Embryonic facial prominence (tissue), 1 donor: ENCODE results near the gene PTK6.
"Not testable (repeated sequence)": the region's sequence is repeated elsewhere in the genome, so short reads cannot be mapped to it uniquely, and the experiment has no call there.

Experiments
- DNase-seq: peaks from one replicate; pipeline ENCODE4 v3.0.0-alpha.2; 2016; ENCODE audit errors: extremely low spot score

PTK6 gene

GRCh38 chr20:63495167-63495720 is 41.9 kb downstream of the PTK6 start:
- DNase-seq = no peak

DNA sequence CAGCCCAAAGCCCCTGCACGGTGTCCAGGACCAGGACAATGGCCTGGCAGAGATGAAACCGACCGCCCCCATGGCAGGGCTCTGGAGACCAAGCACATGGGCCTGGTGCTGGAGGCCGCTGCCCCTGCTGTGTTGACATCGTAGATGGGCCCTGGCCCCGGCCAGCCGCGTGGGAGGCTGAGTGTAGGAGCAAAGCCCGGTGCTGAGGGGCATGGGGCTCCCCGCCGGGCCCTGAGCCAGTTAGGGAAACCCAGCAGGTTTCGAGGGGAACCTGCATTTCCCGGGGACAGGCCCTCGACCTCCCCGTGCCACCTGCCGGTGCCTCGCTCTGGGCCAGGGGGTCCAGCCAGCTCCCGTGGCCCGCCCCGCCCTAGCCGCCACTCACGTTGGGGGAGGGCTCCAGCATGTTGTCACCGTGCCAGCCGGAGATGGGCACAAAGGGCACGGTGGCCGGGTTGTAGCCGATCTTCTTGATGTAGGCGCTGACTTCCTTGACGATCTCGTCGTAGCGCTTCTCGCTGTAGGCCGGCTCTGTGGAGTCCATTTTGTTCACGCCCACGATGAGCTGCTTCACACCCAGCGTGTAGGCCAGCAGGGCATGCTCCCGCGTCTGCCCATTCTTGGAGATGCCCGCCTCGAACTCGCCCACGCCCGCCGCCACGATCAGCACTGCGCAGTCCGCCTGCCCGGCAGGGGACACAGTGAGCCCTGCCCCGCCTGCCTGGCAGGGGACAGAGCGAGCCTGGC is 42.6 kb downstream of the PTK6 start:
- DNase-seq = no peak

DNA sequence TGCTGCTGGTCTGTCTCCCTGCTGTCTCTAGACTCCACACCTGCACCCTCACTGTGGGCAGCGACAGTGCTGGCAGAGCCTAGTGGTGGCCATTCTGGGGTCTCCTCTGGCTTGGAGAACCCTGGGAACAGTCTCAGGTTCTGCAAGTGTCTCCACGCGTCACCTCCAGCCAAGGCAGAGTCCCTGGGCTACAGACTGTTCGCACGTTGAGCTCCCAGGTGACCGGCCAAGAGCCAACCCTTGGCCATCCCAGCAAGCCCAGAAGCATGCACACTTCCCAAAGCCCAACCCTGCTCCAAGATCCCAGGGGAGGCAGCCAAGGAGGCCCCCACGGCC is 43.1 kb downstream of the PTK6 start:
- no peak for DNase-seq

- DNase-seq = no peak
Measured at GRCh38 chr20:63493563-63494020, 43.6 kb downstream of the PTK6 start.

DNA sequence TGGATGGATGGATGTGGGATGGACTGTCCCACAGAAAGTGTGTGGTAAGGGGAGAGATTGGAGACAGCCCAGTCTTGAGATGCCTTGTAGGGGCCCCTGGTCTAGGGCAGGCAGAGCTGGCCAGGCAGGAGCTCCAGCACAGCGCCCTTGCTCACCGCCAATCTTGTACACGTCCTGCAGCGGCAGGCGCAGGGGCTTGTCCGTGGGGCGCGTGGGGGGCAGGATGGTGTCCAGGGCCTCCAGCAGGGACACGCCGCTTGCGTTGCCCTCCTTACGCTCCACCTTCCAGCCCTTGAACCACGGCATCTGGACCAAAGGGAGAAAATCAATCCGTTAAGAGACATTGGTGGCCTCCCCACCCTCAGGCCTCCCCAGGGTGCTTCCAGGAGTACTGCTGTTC is 44.2 kb downstream of the PTK6 start:
- no peak for DNase-seq

GRCh38 chr20:63492518-63492917 is 44.7 kb downstream of the PTK6 start:
- no peak for DNase-seq

DNA sequence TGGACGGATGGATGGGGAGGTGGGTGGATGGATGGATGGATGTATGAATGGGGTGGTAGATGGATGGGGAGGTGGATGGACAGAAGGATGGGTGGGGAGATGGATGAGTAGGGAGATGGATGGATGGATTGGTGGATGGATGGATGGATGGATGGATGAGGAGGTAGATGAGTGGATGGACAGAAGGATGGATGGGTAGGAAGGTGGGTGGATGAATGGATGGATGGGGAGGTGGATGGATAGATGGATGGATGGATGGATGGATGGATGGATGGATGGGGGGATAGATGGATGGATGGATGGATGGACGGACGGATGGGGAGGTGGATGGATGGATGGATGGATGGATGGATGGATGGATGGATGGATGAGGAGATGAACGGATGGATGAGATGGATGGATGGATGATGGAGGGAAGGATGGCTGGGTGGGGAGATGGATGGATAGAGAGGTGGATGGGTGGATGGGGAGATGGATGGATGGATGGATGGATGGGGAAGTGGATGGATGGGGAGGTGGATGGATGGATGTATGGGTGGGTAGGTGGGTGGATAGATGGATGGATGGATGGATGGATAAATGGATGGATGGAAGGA is 45.4 kb downstream of the PTK6 start:
- no peak for DNase-seq

DNA sequence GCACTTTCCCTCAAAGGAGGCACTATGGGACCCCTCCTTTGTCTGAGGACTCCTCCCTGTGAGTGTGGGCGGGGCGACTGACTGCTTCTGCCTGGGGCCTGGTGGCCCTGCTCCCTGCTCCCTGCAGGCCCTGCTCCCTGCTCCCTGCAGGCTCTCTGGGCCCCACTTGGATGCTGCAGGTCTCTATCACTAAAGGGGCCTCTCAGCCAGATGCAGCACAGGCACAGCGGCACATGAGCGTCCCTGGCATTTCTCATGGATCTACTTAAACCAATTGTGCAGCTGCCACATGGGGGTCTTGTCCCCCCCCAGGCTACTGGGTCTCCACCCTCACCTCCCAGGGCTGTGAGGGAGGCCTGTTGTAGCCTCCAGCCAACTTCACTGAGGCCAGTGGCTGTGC is 46.1 kb downstream of the PTK6 start:
- DNase-seq = no peak

DNA sequence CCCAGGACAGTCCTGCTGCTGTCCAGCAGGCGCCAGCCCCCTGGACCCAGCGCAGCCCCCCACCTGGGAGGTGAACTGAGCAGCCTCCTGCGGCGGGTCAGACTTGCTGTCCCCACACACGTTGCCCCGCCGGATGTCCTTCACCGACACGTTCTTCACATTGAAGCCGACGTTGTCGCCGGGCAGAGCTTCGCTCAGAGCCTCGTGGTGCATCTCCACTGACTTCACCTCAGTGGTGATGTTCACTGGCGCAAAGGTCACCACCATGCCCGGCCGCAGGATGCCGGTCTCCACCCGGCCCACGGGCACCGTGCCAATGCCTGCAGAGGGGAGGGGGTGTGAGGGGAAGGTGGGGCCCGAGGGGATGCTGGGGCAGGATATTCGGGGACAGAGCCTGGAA is 46.8 kb downstream of the PTK6 start:
- no peak for DNase-seq

- DNase-seq = no peak
Measured at GRCh38 chr20:63488315-63489251, 48.6 kb downstream of the PTK6 start.

DNA sequence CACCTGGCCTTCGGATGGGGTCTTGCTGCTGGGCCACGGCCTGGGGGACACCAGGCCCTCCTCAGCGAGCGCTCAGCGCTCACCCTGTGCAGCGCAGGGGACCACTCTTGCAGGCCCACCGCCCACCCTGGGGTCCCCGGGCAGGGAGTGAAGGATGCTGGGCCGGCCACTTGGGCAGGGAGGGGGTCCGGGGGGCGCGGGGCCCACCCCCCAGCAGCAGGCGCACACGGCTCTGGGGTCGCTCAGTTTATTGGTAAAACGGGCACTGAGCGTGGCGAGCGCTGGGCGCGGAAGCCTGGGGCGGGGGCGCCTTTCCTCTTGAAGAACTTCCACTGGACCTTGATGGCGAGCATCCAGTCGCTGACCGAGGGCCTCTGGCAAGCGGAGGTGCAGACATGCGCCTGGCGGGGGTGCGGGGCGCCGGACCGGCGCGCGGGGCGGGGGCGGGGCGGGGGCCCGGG is 49.4 kb downstream of the PTK6 start:
- no peak for DNase-seq

DNA sequence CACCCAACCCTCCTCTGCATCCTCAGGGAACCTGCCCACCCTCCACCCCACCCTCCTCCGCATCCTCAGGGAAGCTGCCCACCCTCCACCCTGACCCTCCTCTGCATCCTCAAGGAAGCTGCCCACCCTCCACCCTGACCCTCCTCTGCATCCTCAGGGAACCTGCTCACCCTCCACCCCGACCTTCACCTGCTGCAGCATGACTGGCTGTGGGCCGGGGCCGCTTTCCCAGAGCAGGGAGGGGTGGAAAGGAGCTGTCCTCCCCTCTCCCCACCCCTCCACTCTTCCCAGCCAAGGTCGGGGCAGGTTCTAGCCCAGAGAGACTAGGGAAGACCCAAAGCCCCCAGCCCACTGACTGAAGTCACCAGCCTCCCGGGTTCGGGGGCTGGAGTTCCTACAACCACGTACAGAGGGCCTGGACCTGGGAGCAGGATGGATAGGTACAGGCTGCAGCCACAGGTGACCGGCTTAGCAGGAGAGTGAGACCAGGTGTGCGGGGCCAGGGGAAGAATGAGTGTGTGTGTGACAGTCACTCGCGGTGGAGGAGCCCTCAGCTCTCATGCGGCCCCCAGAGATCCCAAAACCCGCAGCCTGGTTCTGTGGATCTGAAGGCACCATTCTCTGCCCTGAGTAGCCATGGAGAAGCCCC is 49.9 kb downstream of the PTK6 start:
- DNase-seq = no peak

GRCh38 chr20:63486300-63486855 is 50.8 kb downstream of the PTK6 start:
- DNase-seq = no peak

DNA sequence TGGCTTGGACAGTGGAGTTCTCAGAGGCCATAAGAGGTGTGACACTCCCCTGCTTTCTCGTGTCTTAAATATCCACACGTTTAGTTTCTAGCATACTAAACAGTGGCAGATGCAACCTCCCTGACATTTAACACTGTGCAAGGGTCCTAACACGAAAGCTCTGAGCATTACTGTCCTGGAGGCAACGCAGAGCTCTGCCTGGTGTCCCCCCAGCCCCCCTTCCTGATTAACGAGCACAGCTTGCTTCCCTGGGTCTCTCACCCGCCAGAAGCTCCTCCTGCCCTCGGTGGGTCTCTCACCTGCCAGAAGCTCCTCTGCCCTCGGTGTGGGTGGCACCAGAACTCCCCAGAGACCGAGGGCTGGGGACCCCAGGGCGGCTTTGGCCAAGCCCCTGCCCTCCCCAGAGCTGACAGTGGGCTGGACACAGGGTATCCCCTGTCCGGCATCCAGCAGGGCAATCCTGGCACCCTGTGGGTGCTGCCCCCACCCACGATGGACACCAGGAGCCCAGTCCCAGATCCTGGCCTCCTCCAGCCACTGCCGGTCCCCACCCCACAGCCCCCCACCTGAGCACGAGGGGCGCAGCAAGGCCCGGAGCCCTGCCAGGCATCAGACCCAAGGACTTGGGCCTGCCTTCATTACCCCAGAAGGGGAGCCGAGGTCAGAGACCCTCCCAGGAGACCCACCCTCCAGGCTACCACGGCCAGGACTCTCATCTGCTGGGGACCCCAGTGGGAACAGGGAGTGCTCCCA is 52.3 kb downstream of the PTK6 start:
- no peak for DNase-seq

DNA sequence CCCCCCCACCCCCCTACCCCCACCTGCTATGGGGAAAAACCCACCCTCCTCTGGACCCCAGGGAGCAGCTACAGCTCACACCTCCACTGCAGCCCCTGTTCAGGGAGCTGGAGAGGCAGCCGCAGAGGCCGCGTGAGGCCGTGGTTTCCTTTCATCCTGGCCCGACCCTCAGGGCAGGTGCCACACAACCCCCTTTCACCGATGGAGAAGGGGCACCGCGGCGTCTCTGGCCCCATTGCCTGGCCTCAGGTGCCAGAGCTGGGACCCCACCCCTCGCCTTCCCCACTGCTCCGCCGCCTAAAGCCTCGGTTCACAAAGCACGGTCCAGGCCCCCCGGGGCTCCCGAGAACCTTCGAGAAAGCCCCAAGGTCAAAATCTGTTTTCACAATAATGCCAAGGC is 52.9 kb downstream of the PTK6 start:
- DNase-seq = no peak

DNA sequence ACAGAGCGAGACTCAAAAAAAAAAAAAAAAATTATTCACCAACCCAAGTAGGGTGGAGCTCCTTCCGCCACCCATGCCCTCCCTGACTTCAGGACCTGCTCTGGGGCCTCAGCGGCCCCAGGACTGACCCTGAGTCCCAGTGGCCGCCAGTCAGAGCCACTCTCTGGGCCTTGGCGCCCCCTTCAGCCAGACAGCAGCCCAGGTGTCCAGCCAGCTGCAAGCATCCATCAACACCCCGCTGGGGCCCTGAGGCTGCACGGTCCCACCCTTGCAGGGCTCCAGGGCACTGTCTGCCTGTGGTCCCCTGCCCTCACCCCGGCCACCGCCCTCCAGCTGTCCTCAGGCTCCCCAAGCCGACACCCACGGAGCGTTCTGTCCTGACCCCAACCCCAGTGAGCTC is 53.3 kb downstream of the PTK6 start:
- DNase-seq = no peak

- no peak for DNase-seq
Measured at GRCh38 chr20:63482021-63482587, 55.1 kb downstream of the PTK6 start.

DNA sequence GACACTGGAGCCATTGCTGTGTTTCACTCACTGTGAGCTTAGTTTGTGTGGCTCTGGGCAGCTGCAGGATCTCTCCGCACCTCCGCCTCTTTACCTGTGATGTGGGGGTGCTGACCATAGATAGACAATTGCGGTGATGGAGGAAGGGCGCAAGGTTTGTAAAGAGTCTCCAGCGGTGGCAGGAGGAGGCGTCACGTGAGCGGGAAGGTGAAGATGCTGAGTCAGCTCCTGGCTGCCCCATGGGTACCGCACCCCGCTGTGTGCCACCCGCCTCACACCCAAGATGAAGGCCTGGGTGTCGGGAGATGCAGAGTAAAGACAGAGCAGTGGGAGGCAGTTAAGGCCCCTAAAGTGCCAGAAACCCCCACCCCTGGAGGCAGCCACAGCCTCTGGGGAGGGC is 55.7 kb downstream of the PTK6 start:
- no peak for DNase-seq

DNA sequence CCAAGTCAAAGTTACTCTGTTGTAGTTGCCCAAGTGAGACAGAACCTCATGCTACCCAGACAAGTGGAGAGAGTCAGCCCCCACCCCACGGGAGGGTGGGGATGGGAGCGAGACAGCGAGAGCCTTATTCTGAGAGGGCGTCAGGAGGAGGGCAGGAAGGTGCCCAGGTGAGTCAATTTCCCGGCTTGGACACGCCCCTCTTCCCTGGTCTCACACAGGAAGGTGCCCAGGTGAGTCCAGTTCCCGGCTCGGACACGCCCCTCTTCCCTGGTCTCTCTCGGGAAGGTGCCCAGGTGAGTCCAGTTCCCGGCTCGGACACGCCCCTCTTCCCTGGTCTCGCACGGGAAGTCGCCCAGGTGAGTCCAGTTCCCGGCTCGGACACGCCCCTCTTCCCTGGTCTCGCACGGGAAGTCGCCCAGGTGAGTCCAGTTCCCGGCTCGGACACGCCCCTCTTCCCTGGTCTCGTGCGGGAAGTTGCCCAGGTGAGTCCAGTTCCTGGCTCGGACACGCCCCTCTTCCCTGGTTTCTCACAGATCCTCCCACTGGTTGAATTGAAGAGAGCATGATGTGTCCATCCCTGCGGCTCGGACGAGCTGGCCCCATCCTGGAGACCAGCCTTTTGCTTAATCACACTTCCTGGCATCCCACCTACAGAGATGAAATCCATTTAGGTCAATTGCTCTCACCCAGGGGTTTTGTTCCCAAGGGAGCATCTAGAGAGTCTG is 57.3 kb downstream of the PTK6 start:
- not testable (repeated sequence) for DNase-seq
